Measurements from ENCODE around the gene HSD17B12.
"Not testable (repeated sequence)": the region's sequence is repeated elsewhere in the genome, so short reads cannot be mapped to it uniquely, and the experiment has no call there.

The HSD17B12 gene

GRCh38 chr11:43676933-43677332 is 3.6 kb upstream of the HSD17B12 start:
- Histone ChIP-seq H4K8ac (ENCODE audit: low read depth, low read length) (no peak overlapping the region), H3K18ac (ENCODE audit: low read length) (no peak overlapping the region), H3K79me2 (ENCODE audit: control insufficient read depth, insufficient read depth, low read length, poor library complexity) (peaks cover 3% of the 10 kb centered on the region), H2BK5ac (ENCODE audit: low read depth, low read length, poor library complexity) (no peak overlapping the region), H3K9me3 (ENCODE audit: insufficient read depth, low read depth, low read length) (no peaks in the 10 kb centered on the region), H4K91ac (ENCODE audit: low read depth, low read length) (no peak overlapping the region), H3K4ac (ENCODE audit: low read depth, low read length) (no peak overlapping the region), H3K79me1 (ENCODE audit: low read length) (peaks cover 5% of the 10 kb centered on the region), H3K9ac (ENCODE audit: low read length) (no peak overlapping the region), H3K36me3 (ENCODE audit: control insufficient read depth in 1 of 2, insufficient read depth in 2 of 2, low read length in 2 of 2) (no peaks in the 10 kb centered on the region), H4K12ac (ENCODE audit: low read depth, low read length) (no peak overlapping the region), H3K14ac (ENCODE audit: low read length) (no peak overlapping the region), H2AFZ (ENCODE audit: insufficient read depth, low read length, poor library complexity) (no peak overlapping the region), H3K4me1 (ENCODE audit: control insufficient read depth in 1 of 2, insufficient read depth in 2 of 2, low read length in 2 of 2) (no peaks in the 10 kb centered on the region), H3K4me3 (ENCODE audit: low read depth, low read length) (no peak overlapping the region), H2BK120ac (ENCODE audit: insufficient read depth, low read length, poor library complexity) (no peak overlapping the region), H3K23ac (ENCODE audit: low read length) (no peak overlapping the region), H3K4me2 (ENCODE audit: low read length) (no peak overlapping the region), H2AK5ac (ENCODE audit: low read length) (no peak overlapping the region), H3K27ac (ENCODE audit: low read depth, low read length) (no peak overlapping the region), H3K27me3 (ENCODE audit: insufficient read depth, low read length) (no peaks in the 10 kb centered on the region), H2BK12ac (ENCODE audit: low read length) (no peak overlapping the region)
- DNase-seq, result no peak
- WGBS (ENCODE audit: extremely low coverage, insufficient coverage, insufficient read length), result no CpG with 5 or more reads among the region's 2 CpGs

DNA sequence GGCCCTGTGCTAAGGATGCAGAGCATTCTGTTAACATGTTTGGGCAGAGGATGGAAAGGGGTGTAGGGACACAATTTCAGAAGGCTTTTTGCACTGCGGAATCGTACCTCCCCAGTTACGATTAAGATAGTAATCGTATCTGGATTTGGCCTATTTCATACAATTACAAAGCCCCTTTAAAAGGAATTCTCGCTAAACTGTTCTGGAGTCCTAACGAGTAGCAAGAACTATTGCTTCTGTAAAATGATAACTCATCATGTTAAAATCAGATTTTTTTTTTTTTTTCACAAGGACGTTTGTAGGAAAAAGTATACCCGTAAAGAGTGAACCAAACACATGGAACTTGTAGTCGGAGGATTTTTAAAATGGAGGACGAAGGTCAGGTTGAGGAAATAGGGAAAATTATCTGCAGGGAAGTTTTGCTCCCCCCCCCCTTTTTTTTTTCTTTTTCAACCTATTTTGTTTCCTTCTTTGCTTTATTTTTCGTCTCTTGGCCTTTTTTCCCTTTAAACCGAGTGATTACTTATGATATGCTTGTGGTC is 934 bp downstream of the HSD17B12 start:
- Histone ChIP-seq H3K79me2 (ENCODE audit: control insufficient read depth, insufficient read depth, low read length, poor library complexity) (peaks cover 5% of the 10 kb centered on the region), H3K4me1 (ENCODE audit: control insufficient read depth in 1 of 2, insufficient read depth in 2 of 2, low read length in 2 of 2) (peaks cover 3 to 8% of the 10 kb centered on the region in 2 experiments), H2BK120ac (ENCODE audit: insufficient read depth, low read length, poor library complexity) (no peak overlapping the region), H2BK5ac (ENCODE audit: low read depth, low read length, poor library complexity) (no peak overlapping the region), H4K12ac (ENCODE audit: low read depth, low read length) (no peak overlapping the region), H4K8ac (ENCODE audit: low read depth, low read length) (no peak overlapping the region), H3K4ac (ENCODE audit: low read depth, low read length) (no peak overlapping the region), H3K4me3 (ENCODE audit: low read depth, low read length) (peak overlapping the region; percentile 93), H2AK5ac (ENCODE audit: low read length) (no peak overlapping the region), H3K14ac (ENCODE audit: low read length) (no peak overlapping the region), H3K9me3 (ENCODE audit: insufficient read depth, low read depth, low read length) (no peaks in the 10 kb centered on the region), H4K91ac (ENCODE audit: low read depth, low read length) (no peak overlapping the region), H3K79me1 (ENCODE audit: low read length) (peaks cover 5% of the 10 kb centered on the region), H2AFZ (ENCODE audit: insufficient read depth, low read length, poor library complexity) (no peak overlapping the region), H3K9ac (ENCODE audit: low read length) (peak overlapping the region; percentile 91), H3K27me3 (ENCODE audit: insufficient read depth, low read length) (no peaks in the 10 kb centered on the region), H3K23ac (ENCODE audit: low read length) (no peak overlapping the region), H3K27ac (ENCODE audit: low read depth, low read length) (peak overlapping the region; percentile 77), H2BK12ac (ENCODE audit: low read length) (no peak overlapping the region), H3K4me2 (ENCODE audit: low read length) (peak overlapping the region; percentile 79), H3K36me3 (ENCODE audit: control insufficient read depth in 1 of 2, insufficient read depth in 2 of 2, low read length in 2 of 2) (peaks cover 0 to 3% of the 10 kb centered on the region in 2 experiments), H3K18ac (ENCODE audit: low read length) (no peak overlapping the region)
- peak in 1 of 2 donors; percentile 5 for DNase-seq
- WGBS (ENCODE audit: extremely low coverage, insufficient coverage, insufficient read length), result no CpG with 5 or more reads among the region's 12 CpGs

GRCh38 chr11:43682081-43682480 is 1.5 kb downstream of the HSD17B12 start:
- WGBS (ENCODE audit: extremely low coverage, insufficient coverage, insufficient read length), result no CpG with 5 or more reads among the region's 11 CpGs
- H2AFZ ChIP-seq (ENCODE audit: insufficient read depth, low read length, poor library complexity); DNase-seq; H4K91ac ChIP-seq (ENCODE audit: low read depth, low read length); H3K4me1 ChIP-seq (ENCODE audit: control insufficient read depth in 1 of 2, insufficient read depth in 2 of 2, low read length in 2 of 2); H2BK120ac ChIP-seq (ENCODE audit: insufficient read depth, low read length, poor library complexity); H3K18ac ChIP-seq (ENCODE audit: low read length); H3K9me3 ChIP-seq (ENCODE audit: insufficient read depth, low read depth, low read length); H4K8ac ChIP-seq (ENCODE audit: low read depth, low read length); H4K12ac ChIP-seq (ENCODE audit: low read depth, low read length); H3K27ac ChIP-seq (ENCODE audit: low read depth, low read length); H3K79me1 ChIP-seq (ENCODE audit: low read length); H3K9ac ChIP-seq (ENCODE audit: low read length); H3K79me2 ChIP-seq (ENCODE audit: control insufficient read depth, insufficient read depth, low read length, poor library complexity); H3K4ac ChIP-seq (ENCODE audit: low read depth, low read length); H3K27me3 ChIP-seq (ENCODE audit: insufficient read depth, low read length); H3K4me3 ChIP-seq (ENCODE audit: low read depth, low read length); H2BK12ac ChIP-seq (ENCODE audit: low read length); H2BK5ac ChIP-seq (ENCODE audit: low read depth, low read length, poor library complexity); H3K23ac ChIP-seq (ENCODE audit: low read length); H3K36me3 ChIP-seq (ENCODE audit: control insufficient read depth in 1 of 2, insufficient read depth in 2 of 2, low read length in 2 of 2); H3K14ac ChIP-seq (ENCODE audit: low read length); H2AK5ac ChIP-seq (ENCODE audit: low read length): not testable (repeated sequence)
- peak overlapping the region; percentile 79 for H3K4me2 ChIP-seq (ENCODE audit: low read length)

- H4K12ac ChIP-seq (ENCODE audit: low read depth, low read length), result no peak overlapping the region
- no CpG with 5 or more reads among the region's 4 CpGs for WGBS (ENCODE audit: extremely low coverage, insufficient coverage, insufficient read length)
- no peak overlapping the region for H3K23ac ChIP-seq (ENCODE audit: low read length)
Observed at GRCh38 chr11:43685440-43685839, 4.9 kb downstream of the HSD17B12 start.

More at GRCh38 chr11:43685440-43685839, 4.9 kb downstream of the HSD17B12 start:
- Histone ChIP-seq H3K27ac (ENCODE audit: low read depth, low read length) (no peak overlapping the region), H3K4ac (ENCODE audit: low read depth, low read length) (no peak overlapping the region), H2AK5ac (ENCODE audit: low read length) (no peak overlapping the region), H4K91ac (ENCODE audit: low read depth, low read length) (no peak overlapping the region), H3K79me1 (ENCODE audit: low read length) (peaks cover 5% of the 10 kb centered on the region), H3K27me3 (ENCODE audit: insufficient read depth, low read length) (no peaks in the 10 kb centered on the region), H3K18ac (ENCODE audit: low read length) (no peak overlapping the region), H3K9ac (ENCODE audit: low read length) (no peak overlapping the region), H3K4me1 (ENCODE audit: control insufficient read depth in 1 of 2, insufficient read depth in 2 of 2, low read length in 2 of 2) (peaks cover 3 to 14% of the 10 kb centered on the region in 2 experiments), H3K36me3 (ENCODE audit: control insufficient read depth in 1 of 2, insufficient read depth in 2 of 2, low read length in 2 of 2) (peaks cover 3 to 7% of the 10 kb centered on the region in 2 experiments), H2BK120ac (ENCODE audit: insufficient read depth, low read length, poor library complexity) (no peak overlapping the region), H3K4me3 (ENCODE audit: low read depth, low read length) (no peak overlapping the region), H2AFZ (ENCODE audit: insufficient read depth, low read length, poor library complexity) (no peak overlapping the region), H3K9me3 (ENCODE audit: insufficient read depth, low read depth, low read length) (no peaks in the 10 kb centered on the region), H3K14ac (ENCODE audit: low read length) (no peak overlapping the region), H2BK12ac (ENCODE audit: low read length) (no peak overlapping the region), H2BK5ac (ENCODE audit: low read depth, low read length, poor library complexity) (no peak overlapping the region), H4K8ac (ENCODE audit: low read depth, low read length) (no peak overlapping the region), H3K79me2 (ENCODE audit: control insufficient read depth, insufficient read depth, low read length, poor library complexity) (peaks cover 5% of the 10 kb centered on the region), H3K4me2 (ENCODE audit: low read length) (no peak overlapping the region)
- no peak for DNase-seq

All from trophoblast cell (in vitro differentiated cells and primary cell).